Effector memory CD8-positive, alpha-beta T cell (primary cell): ENCODE data around the gene PLCL2.

Experiments
- ATAC-seq: fragments of 150-1000 bp; cut with Tn5 transposase; replicated peaks from 2 replicates; pipeline ENCODE4 v1.10.0; 2021; ENCODE audit warnings: mild to moderate bottlenecking, moderate library complexity
- DNase-seq, 3 experiments: peaks; one replicate each; pipeline ENCODE4 v3.0.0; 2021
- H3K27ac Mint-ChIP-seq, 2 donors: one replicate each; pipeline ENCODE4 v1.8.0; 2022; ENCODE audit warnings: mild to moderate bottlenecking in 2 of 2, mixed read lengths in 2 of 2, moderate library complexity in 2 of 2
- H3K27me3 Mint-ChIP-seq, 2 donors: one replicate each; pipeline ENCODE4 v1.8.0; 2022; ENCODE audit warnings: mixed read lengths in 2 of 2
- H3K36me3 Mint-ChIP-seq: one replicate; pipeline ENCODE4 v1.8.0; 2022; ENCODE audit warnings: mild to moderate bottlenecking, moderate library complexity, mixed read lengths; ENCODE audit not compliant: insufficient read depth
- H3K4me1 Mint-ChIP-seq, 2 donors: one replicate each; pipeline ENCODE4 v1.8.0; 2022; ENCODE audit warnings: low read depth in 2 of 2, mixed read lengths in 2 of 2
- H3K4me3 Mint-ChIP-seq, 2 donors: one replicate each; pipeline ENCODE4 v1.8.0; 2022; ENCODE audit warnings: mild to moderate bottlenecking in 2 of 2, mixed read lengths in 2 of 2, moderate library complexity in 2 of 2
- H3K9me3 Mint-ChIP-seq, 2 donors: one replicate each; pipeline ENCODE4 v1.8.0; 2022; ENCODE audit warnings: mixed read lengths in 2 of 2

Gene PLCL2

DNA sequence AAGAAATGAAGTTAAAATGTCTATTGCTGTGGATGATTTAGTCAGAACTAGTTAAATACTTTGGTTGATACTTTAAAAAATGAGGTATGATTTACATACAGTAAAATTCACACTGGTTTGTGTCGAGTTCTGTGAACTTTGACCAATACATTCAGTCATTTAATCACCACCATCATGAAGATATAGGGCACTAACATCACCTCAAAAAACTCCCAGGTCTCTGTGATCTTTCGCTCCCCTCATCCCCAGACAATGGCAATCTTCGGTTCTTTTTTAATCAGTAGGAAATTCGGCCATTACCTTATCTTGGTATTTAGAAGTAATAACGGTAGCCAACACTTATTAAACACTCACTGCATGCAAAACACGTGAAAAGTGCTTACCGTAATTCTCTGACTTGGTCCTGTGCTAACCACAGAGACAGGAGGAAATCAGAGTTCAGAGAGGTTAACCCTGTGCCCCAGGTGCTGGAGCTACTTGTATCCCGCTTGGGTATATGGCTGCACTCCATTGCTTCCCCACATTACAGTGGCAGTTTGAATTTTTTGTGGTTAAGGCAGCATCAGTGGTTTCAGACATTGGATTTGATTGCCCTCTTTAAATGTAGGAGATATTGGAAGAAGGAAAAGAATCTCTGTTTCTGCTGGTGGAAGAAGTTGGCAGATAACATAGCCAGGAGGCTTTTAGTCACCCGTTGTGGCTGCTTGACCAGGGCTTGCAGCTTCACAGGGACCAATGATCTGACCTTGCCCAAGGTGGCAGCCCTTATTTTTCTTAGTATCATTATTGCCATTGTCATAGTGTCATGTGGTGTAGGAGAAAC is 4.2 kb downstream of the PLCL2 start:
- H3K27me3 Mint-ChIP-seq: no peaks in the 10 kb centered on the region
- peaks cover 22% of the 10 kb centered on the region for H3K36me3 Mint-ChIP-seq
- ATAC-seq: peak; percentile 39
- H3K4me1 Mint-ChIP-seq: peaks cover 58 to 74% of the 10 kb centered on the region in 2 donors
- H3K9me3 Mint-ChIP-seq: no peaks in the 10 kb centered on the region
- peak overlapping the region; percentile 97 to 99 for H3K27ac Mint-ChIP-seq
- DNase-seq: no peak
- peak overlapping the region; percentile 94 to 99 for H3K4me3 Mint-ChIP-seq

DNA sequence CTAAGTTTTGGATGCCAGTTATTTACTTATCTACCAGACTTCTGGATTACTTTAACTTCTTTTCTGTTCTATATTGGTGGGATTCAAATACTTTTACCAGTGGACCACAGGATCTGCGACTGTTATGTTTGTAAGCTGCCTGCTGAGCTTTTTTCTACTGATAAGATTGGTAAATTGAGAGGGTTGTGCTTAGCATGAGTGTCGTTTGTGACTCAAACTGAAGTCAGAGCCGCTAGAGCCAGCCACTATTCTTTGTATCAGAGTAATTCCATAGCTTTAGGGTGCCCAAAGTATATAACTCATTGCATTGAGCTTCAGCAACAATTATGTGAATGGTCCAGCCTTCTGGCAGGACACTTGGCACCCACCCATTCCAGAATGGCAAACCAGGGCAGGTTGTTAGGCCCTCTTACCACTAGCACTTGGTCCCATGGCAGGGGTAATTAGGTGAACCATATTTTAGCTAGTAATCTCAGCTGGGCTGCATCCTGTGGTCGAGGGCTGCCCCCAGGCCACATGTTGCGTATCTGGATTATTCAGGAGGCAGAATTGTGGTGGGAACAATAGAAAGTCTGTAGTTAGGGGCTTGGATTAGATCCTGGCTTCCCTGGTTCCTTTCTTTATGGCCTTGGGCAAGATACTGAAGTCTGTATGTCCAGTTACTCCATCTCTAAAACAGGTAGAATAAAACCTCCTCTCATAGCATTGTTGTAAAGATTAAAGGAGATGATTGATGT is 6.0 kb downstream of the PLCL2 start:
- DNase-seq (no peak), ATAC-seq (no peak)
- H3K27me3 Mint-ChIP-seq: no peaks in the 10 kb centered on the region
- H3K4me1 Mint-ChIP-seq: peaks cover 63 to 84% of the 10 kb centered on the region in 2 donors
- no peaks in the 10 kb centered on the region for H3K9me3 Mint-ChIP-seq
- peaks cover 8% of the 10 kb centered on the region for H3K36me3 Mint-ChIP-seq
- H3K27ac Mint-ChIP-seq: peak overlapping the region; percentile 69 to 99
- H3K4me3 Mint-ChIP-seq: peak overlapping the region; percentile 94 to 99

DNA sequence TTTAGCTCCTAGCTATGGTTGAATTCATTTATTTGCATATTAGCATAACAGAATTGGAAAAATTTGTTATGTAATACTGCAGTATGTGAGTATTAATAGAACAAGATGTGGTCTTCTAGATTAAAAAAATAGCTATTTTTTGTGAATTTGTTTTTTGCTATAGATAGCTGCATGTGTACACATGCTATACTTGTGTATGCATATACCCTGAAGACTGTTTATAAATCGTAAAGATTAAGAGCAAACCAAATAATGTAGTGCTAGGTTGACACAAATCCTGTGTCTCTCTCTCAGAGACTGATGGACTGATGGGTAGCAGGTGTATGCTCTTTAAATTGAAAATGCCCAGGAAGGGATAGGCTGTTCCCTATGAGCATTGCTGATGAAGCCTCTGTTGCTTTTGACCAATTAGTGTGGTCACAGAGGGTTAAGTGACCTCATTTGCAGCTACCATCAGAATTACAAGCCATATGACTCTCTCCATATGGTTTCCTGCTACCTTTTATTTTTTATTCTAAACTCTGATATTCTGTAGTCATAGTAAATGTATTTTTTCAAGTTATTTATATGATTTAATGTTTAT is 9.0 kb downstream of the PLCL2 start:
- H3K27me3 Mint-ChIP-seq: no peaks in the 10 kb centered on the region
- no peak overlapping the region for H3K4me3 Mint-ChIP-seq
- no peaks in the 10 kb centered on the region for H3K9me3 Mint-ChIP-seq
- peaks cover 4% of the 10 kb centered on the region for H3K36me3 Mint-ChIP-seq
- DNase-seq (no peak), ATAC-seq (no peak)
- H3K4me1 Mint-ChIP-seq: peaks cover 71 to 89% of the 10 kb centered on the region in 2 donors
- H3K27ac Mint-ChIP-seq: no peak overlapping the region

DNA sequence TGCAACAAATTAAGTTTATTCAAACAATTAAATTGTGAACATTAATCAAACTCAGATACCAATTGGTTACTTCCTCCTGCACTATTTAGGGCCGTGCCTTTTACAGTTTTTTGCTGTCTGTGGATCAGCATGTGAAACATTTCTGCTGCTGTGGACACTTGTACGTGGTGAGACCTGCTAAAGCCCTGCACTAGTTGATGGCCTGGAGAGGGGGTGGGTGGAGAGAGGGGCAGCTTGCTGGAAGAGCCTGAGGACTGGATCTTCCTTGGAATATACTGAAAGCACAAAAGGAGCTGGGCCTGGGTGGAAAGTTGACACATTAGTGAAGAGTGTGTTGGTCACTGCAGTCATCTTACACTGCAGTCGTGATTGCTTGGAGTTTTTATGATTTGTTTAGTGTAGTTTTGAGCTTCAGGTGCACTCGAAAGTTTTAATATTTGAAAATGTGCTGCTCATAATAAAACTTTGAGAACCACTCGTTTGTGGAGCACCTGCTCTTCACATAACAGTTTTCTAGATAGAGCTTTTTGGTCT is 11.4 kb downstream of the PLCL2 start:
- ATAC-seq: no peak
- peak overlapping the region; percentile 22 to 57 for H3K4me3 Mint-ChIP-seq
- no peak for DNase-seq

DNA sequence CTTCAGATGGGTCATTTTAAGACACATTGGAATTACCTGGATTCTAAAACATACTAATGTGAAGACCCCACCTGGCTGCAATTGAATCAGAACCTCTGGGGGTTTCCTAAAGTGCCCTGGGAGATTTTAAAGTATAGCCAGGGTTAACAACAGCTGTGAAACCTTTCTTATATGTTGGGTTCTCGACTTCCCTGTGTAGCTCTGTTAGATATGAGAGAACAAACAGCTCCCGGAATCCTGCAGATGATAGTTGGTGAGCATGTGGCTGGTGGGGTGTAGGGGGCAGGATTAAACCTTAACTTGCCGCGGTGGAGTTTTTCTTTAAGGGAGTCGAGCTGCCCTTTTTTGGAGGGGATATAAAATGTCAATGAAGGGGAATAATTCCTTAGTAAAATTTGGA is 12.1 kb downstream of the PLCL2 start:
- peak overlapping the region; percentile 37 to 57 for H3K4me3 Mint-ChIP-seq
- no peaks in the 10 kb centered on the region for H3K27me3 Mint-ChIP-seq

More for the DNA sequence above, 11.4 kb downstream of the PLCL2 start:
- Mint-ChIP-seq H3K4me1 (peaks cover 70 to 88% of the 10 kb centered on the region in 2 donors), H3K9me3 (no peaks in the 10 kb centered on the region), H3K36me3 (peaks cover 4% of the 10 kb centered on the region), H3K27me3 (no peaks in the 10 kb centered on the region), H3K27ac (peak overlapping the region; percentile 86 to 87)

DNA sequence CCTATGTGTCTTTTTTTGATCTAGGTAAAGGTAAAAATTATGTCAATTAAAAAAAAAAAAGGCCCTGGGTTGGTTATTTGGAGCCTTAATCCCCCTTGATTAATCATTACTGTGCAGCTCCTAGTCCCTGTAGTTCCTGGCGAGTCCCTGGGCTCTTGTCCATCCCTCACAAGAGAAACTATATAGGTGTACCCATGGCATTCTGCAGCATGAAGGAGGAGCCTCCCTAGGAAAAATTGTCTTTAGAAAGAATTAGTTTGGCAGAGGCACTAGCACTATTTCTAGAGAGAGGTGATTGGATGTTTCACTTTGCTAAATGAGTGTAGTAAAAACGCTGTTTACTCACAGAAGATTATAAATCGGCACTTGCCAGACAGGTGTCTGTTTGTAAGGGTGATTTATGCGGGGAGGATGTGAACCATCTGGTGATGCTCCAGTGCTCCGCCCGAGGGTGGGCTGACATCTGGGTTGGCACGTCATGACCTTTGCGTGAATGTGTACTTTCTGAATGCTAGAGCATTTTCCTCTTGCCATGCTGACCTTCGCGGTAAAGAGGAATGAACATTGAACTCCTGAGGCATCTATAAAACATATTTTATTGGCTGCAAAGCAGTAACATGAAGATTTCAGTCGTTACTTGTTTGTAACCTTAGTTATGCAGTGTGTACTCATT is 12.6 kb downstream of the PLCL2 start:
- ATAC-seq (peak; percentile 66), DNase-seq (no peak)
- peak overlapping the region; percentile 86 to 87 for H3K27ac Mint-ChIP-seq
- peaks cover 72 to 87% of the 10 kb centered on the region in 2 donors for H3K4me1 Mint-ChIP-seq
- H3K27me3 Mint-ChIP-seq: no peaks in the 10 kb centered on the region
- no peaks in the 10 kb centered on the region for H3K9me3 Mint-ChIP-seq
- H3K36me3 Mint-ChIP-seq: peaks cover 4% of the 10 kb centered on the region
- peak overlapping the region; percentile 37 to 57 for H3K4me3 Mint-ChIP-seq

More for the DNA sequence above, 12.1 kb downstream of the PLCL2 start:
- H3K9me3 Mint-ChIP-seq: no peaks in the 10 kb centered on the region
- peaks cover 74 to 88% of the 10 kb centered on the region in 2 donors for H3K4me1 Mint-ChIP-seq
- DNase-seq (no peak), ATAC-seq (no peak)
- peak overlapping the region; percentile 86 to 87 for H3K27ac Mint-ChIP-seq
- peaks cover 4% of the 10 kb centered on the region for H3K36me3 Mint-ChIP-seq

DNA sequence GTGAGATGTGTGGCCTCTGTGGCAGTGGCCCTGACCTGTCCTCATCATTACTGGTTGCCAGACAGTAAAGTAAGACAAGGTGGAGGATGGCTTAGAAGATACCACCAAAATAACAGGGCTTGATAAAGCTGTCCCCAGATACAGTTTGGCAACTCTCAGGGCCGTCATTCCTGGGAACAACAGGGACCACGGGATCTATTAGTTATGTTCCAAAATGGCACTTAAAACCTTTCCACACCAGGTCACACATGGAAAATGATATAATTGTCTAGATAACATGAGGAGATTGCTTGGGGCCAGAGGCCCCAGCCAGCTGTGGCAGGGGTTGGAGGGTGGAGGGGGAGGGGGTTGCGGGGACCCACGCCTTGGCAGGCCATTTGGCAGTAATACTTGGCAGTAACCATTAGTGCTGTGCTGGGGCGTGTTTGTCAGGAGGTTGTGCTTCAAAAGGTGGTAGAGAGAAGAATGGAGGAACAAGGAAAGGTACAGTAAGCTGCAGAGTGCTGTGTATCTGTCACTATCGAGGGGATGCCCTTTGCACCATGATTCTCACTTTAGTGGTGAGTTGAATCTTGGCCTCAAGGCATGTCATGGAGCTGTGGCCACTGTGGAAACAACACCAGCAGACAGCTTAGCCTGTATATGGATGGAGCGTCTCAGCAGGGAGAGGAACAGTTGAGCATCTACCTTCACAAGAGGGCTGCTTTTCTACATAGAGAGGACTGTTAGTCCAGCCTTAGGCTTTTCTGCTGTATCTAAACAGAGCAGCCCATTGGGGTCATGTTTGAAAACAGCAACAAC is 14.0 kb downstream of the PLCL2 start:
- peak overlapping the region; percentile 86 to 87 for H3K27ac Mint-ChIP-seq
- peaks cover 7% of the 10 kb centered on the region for H3K36me3 Mint-ChIP-seq
- DNase-seq: no peak
- ATAC-seq: no peak
- peaks cover 74 to 86% of the 10 kb centered on the region in 2 donors for H3K4me1 Mint-ChIP-seq
- no peaks in the 10 kb centered on the region for H3K9me3 Mint-ChIP-seq
- no peaks in the 10 kb centered on the region for H3K27me3 Mint-ChIP-seq
- peak overlapping the region; percentile 37 to 57 for H3K4me3 Mint-ChIP-seq

DNA sequence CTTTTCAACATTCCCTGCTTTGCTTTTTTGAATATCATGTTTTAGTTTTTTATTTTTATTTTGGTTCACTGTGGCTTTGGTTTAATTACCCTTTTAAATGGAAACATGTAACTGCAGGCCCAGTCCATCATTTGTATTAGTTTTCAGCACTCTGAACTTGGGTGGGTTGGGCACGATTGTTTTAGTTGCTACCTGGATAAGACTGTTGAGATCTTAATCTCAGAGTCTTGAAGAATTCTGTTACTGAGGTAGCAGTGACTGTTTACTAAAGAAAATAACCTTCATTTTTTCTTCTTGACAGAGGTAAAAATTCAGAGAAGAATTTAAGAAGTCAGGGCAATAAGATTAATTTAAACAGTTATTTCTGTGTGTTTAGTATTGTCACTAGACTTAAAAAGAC is 15.2 kb downstream of the PLCL2 start:
- peaks cover 7% of the 10 kb centered on the region for H3K36me3 Mint-ChIP-seq
- DNase-seq (no peak), ATAC-seq (no peak)
- peak overlapping the region; percentile 57 to 69 for H3K4me3 Mint-ChIP-seq
- peaks cover 84 to 92% of the 10 kb centered on the region in 2 donors for H3K4me1 Mint-ChIP-seq
- no peaks in the 10 kb centered on the region for H3K9me3 Mint-ChIP-seq
- no peaks in the 10 kb centered on the region for H3K27me3 Mint-ChIP-seq
- peak overlapping the region; percentile 86 to 87 for H3K27ac Mint-ChIP-seq

DNA sequence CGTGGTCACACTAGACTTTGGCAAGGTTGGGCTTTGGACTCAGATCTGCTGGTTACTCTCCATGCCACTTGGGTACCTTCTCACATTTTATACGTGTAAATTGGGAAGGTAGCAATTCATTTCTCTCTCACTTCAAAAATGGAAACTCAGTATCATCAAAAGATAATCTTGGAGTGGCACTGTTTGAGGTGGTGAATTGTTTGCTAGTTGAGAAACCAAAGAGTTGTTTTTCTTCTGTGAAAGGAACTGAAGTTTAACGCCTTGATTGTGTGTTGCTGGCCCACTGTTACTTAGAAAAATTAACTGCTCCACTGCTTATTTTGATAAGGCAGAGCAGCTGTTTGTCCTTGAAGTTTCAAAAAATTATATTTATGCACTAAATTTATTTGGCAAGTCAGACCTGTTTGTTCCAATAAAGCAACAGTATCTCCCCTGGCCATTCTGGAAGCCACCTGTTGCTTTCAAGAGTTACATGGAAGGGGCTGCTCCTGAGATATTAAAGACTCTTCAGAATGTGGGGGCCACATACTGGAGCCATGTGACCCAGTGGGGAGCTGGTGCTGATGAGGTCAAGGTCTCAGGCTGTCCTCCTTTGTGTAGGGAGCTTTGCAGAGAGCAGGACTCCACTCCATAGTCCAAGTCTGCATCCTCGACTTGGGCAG is 16.2 kb downstream of the PLCL2 start:
- Mint-ChIP-seq H3K9me3 (no peaks in the 10 kb centered on the region), H3K4me3 (peak overlapping the region; percentile 68 to 69), H3K36me3 (peaks cover 7% of the 10 kb centered on the region), H3K27me3 (no peaks in the 10 kb centered on the region), H3K4me1 (peaks cover 86 to 91% of the 10 kb centered on the region in 2 donors), H3K27ac (peak overlapping the region; percentile 86 to 87)
- DNase-seq (no peak), ATAC-seq (peak; percentile 50)

DNA sequence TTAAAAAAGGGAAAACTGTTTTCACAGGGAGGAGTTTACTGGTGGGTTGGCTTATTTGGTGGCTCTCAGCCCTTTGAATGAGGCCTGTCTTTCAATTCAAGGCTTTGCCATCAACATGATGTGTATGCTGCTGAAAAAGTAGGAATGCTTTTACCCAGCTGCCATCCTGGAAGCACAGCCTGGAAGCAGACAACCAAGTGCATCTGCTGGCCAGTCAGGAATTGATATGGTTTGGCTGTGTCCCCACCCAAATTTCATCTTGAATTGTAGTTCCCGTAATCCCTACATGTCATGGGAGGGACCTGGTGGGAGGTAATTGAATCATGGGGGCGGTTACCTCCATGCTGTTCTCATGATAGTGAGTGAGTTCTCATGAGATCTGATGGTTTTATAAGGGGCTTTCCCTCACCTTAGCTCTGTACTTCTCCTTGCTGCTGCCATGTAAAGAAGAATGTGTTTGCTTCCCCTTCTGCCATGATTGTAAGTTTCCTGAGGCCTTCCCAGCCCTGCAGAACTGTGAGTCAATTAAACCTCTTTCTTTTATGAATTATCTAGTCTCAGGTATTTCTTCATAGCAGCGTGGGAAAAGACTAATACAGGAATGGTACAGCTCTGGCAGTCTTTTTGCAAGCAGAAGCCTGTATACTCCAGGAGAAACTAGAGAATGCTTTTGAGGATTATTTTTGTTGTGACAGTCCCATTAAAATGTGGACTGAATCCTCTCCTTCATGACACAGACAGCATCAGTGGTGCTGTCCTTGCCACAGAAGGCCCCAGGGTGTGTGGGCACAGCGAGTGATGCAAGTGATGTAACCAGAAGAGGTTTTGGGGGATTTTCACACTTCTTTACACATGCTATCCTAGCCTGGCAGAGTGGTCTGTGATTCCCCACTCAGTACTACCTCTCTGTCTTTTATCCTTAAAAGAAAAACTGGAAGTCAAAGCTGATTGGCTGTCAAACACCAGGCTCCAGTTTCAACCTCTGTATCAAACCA is 20.0 kb downstream of the PLCL2 start:
- Mint-ChIP-seq H3K4me1 (peaks cover 63 to 74% of the 10 kb centered on the region in 2 donors), H3K27me3 (no peaks in the 10 kb centered on the region), H3K9me3 (no peaks in the 10 kb centered on the region), H3K36me3 (peaks cover 3% of the 10 kb centered on the region), H3K4me3 (peak overlapping the region; percentile 41 to 69), H3K27ac (peak overlapping the region; percentile 71 to 86)
- ATAC-seq (peak; percentile 78), DNase-seq (peak in 1 of 3 experiments; percentile 28)

DNA sequence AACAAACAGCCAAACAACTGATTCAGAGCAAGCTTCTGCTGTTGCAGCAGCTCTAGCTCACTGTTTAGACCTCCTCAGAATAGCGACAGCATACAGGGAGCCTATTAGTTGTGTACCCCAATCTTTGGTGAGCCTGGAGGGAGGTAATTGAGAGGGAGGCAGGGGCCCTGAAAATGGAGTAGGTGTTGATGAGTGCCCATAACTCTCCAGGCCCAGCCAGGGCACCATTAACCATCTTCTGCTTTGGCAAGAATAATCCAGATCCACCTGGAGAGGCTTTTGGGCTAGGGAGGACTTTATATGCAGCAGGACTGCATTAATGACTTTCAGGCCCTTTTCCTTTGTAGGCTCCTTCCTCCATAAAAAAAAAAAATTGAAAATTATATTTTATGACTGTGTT is 20.9 kb downstream of the PLCL2 start:
- ATAC-seq (no peak), DNase-seq (no peak)
- peaks cover 7% of the 10 kb centered on the region for H3K36me3 Mint-ChIP-seq
- H3K4me1 Mint-ChIP-seq: peaks cover 64 to 75% of the 10 kb centered on the region in 2 donors
- H3K9me3 Mint-ChIP-seq: no peaks in the 10 kb centered on the region
- peak overlapping the region in 1 of 2 donors; percentile 32 for H3K27ac Mint-ChIP-seq
- no peaks in the 10 kb centered on the region for H3K27me3 Mint-ChIP-seq
- peak overlapping the region; percentile 41 to 69 for H3K4me3 Mint-ChIP-seq
